GM21619 (cell line): Measurements from ENCODE around the gene TRIM49D2.
"Not testable (repeated sequence)": the region's sequence is repeated elsewhere in the genome, so short reads cannot be mapped to it uniquely, and the experiment has no call there.

Experiments
- ATAC-seq: cut with Tn5 transposase; IDR thresholded peaks from one replicate; pipeline ENCODE4 v1.9.1; 2021; ENCODE audit not compliant: unreplicated experiment

TRIM49D2 gene, protein sequence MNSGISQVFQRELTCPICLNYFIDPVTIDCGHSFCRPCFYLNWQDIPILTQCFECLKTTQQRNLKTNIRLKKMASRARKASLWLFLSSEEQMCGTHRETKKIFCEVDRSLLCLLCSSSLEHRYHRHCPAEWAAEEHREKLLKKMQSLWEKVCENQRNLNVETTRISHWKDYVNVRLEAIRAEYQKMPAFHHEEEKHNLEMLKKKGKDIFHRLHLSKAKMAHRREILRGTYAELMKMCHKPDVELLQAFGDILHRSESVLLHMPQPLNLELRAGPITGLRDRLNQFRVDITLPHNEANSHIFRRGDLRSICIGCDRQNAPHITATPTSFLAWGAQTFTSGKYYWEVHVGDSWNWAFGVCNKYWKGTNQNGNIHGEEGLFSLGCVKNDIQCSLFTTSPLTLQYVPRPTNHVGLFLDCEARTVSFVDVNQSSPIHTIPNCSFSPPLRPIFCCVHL

GRCh38 chr11:89923764-89924163 lies at the start of gene TRIM49D2:
Gene TRIM49D2 (plus strand): TSS chr11:89924064. CDS start chr11:89926762, 2,698 bp downstream.
- ATAC-seq: not testable (repeated sequence)

GRCh38 chr11:89877511-89877910 lies 46.4 kb upstream of the TRIM49D2 start:
- ATAC-seq: not testable (repeated sequence)

- not testable (repeated sequence) for ATAC-seq
These were observed 30.6 kb upstream of the TRIM49D2 start for GRCh38 chr11:89893245-89893644.

DNA sequence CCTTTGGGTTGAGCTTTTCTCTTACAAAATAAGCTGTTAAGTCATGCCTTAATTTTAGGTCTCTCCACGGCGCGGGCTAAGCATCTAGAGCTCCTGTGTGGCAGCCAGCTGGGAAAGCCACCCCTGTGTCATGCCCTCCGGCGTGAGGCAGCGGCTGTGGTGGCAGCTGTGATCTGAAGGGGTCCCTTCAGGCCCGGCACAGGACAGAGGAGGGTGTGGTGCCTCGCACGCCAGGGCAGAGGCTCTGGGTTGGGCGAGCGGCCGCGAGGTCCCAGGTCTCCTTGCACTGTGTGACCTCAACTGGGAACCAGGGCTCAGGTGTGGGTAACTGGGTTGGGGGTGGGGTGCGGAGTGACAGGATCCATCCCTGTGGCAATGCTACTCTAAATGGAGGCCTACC lies 23.1 kb upstream of the TRIM49D2 start:
- not testable (repeated sequence) for ATAC-seq

DNA sequence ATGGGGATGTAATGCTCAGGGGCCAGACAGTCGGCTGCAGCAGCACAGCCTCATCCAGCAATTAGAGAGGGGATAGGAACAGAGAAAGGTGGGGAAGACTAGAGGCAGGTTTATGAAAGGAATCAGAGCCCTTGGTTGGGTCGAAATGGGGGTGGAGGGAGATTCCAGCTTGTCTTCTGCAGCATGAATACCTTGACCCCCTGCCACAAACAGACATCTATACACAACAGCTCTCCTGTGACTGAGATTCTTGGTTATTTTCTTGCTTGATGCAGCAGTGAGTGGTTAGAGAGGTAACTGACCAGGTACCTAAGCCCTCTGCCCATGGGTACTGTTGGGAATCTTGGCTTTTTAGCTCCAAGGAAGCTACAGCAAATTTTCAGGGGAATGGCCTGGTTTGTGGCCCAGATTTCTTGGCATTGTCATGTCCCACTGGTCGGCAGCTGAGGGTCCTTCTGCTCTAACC lies 1.6 kb upstream of the TRIM49D2 start, which contains the start of gene TRIM49D1:
Gene TRIM49D1, minus strand, starts transcription at position 51 of the 466 bp plus-strand sequence. CDS start 4,535 bp downstream, outside the sequence.
- ATAC-seq: no peak

GRCh38 chr11:89960833-89961232 lies 37.0 kb downstream of the TRIM49D2 start:
- not testable (repeated sequence) for ATAC-seq

DNA sequence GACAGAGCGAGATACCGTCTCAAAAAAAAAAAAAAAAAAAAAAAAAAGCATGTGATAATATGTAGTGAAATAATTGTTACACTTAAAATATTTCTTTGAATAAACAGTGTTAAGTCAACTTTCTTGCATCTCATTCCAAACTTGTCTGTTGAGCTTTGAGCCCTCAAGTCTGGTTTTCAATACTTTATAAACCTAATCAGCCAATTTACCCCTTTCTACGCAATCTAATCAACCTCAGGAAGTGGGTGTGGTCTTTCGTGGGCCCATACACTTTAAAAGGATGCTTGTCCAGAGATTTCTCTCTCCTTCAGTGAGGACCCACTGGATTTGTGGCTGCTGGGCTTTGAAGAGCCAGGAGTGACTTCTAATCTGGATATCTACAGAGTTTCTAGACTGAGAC lies 41.9 kb downstream of the TRIM49D2 start, which contains the start of gene TRIM64:
Gene TRIM64, plus strand, starts transcription at position 301 of the 400 bp plus-strand sequence. CDS start 2,467 bp downstream, outside the sequence.
- not testable (repeated sequence) for ATAC-seq
